ENCODE data around the gene PACSIN2.
"Not testable (repeated sequence)": the region's sequence is repeated elsewhere in the genome, so short reads cannot be mapped to it uniquely, and the experiment has no call there.

Gene PACSIN2

GRCh38 chr22:42938449-42938848 is 76.5 kb downstream of the PACSIN2 start:
- Histone ChIP-seq H3K27me3 (ENCODE audit: control insufficient read depth, low read length) (no peaks in the 10 kb centered on the region), H3K79me2 (ENCODE audit: control insufficient read depth, low read length) (peaks cover 50% of the 10 kb centered on the region), H3K36me3 (ENCODE audit: control insufficient read depth, low read length) (0 out of 2 replicates have a peak, but pooled peaks cover 3% of the 10 kb centered on the region), H4K20me1 (ENCODE audit: control insufficient read depth, insufficient read depth, low read depth, low read length) (peaks cover 4% of the 10 kb centered on the region; the same call in 1 of the 2 replicates), H3K4me1 (ENCODE audit: control insufficient read depth, low read length) (peaks cover 30% of the 10 kb centered on the region), H3F3A (ENCODE audit: control insufficient read depth, insufficient read depth) (no peaks in the 10 kb centered on the region; the same call in 1 of the 2 replicates), H3K9me2 (replicated peaks; ENCODE audit: control insufficient read depth, low read length) (no peaks in the 10 kb centered on the region), H3K27ac (ENCODE audit: low read depth, low read length) (no peak overlapping the region), H3K4me3 (ENCODE audit: low read length) (no peak overlapping the region), H3K4me2 (ENCODE audit: low read length) (no peak overlapping the region), H3K9me3 (ENCODE audit: control insufficient read depth, insufficient read depth, low read length) (no peaks in the 10 kb centered on the region)
- TF ChIP-seq EZH2phosphoT487 (IDR thresholded peaks at IDR 0.05; ENCODE audit: borderline replicate concordance, low read length): no peak
- TF ChIP-seq, protein P1, sequence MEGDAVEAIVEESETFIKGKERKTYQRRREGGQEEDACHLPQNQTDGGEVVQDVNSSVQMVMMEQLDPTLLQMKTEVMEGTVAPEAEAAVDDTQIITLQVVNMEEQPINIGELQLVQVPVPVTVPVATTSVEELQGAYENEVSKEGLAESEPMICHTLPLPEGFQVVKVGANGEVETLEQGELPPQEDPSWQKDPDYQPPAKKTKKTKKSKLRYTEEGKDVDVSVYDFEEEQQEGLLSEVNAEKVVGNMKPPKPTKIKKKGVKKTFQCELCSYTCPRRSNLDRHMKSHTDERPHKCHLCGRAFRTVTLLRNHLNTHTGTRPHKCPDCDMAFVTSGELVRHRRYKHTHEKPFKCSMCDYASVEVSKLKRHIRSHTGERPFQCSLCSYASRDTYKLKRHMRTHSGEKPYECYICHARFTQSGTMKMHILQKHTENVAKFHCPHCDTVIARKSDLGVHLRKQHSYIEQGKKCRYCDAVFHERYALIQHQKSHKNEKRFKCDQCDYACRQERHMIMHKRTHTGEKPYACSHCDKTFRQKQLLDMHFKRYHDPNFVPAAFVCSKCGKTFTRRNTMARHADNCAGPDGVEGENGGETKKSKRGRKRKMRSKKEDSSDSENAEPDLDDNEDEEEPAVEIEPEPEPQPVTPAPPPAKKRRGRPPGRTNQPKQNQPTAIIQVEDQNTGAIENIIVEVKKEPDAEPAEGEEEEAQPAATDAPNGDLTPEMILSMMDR (IDR thresholded peaks at IDR 0.05; ENCODE audit: low read depth, low read length, poor library complexity, severe bottlenecking): no peak

DNA sequence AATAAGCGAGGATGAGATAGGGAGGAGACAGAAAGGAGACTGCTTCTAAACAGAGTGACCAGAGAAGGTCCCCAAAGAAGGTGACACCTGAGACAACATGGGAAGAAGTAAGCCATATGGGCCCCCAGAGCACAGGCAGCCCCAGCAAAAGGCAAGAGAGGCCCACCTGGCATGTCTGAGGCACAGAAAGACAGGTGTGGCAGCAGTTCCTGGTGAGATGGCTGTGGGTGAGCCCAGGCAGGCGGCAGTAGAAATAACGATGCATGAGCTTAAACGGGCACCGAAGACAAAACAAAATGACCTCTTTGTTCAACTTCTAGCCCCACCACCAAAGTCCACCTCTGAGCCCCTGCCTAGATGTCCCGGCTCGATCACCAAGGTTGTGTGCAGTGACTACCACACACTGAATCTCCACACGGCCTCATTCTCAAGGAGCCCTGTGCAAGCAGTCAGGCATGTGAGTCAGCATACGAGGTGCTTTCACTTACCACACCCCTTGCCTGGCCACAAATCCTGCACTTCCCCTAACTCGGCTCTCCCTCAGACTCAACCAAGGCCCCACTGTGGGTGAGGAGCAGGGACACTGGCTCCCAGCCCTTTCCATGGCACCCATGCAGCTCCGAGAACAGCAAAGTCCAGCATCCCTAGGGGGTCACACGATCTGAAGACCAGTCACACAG is 77.6 kb downstream of the PACSIN2 start:
- Histone ChIP-seq H3K4me1 (ENCODE audit: control insufficient read depth, low read length) (peaks cover 41% of the 10 kb centered on the region), H3K4me3 (ENCODE audit: low read length) (no peak overlapping the region), H3K27ac (ENCODE audit: low read depth, low read length) (no peak overlapping the region)

DNA sequence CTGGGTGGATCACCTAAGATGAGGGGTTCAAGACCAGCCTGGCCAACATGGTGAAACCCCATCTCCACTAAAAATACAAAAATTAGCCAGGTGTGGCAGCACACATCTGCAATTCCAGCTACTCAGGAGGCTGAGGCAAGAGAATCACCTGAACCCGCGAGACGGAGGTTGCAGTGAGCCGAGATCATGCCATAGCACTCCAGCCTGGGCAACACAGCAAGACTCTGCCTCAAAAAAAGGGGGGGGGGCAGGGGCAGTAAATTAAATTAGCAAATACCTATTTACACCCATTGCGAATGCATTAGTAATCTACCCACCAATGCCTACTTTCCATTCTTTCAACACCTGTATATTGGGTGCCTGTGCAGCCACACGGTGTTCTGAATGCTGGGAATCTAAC is 78.3 kb downstream of the PACSIN2 start:
- not testable (repeated sequence) for H3K27me3 ChIP-seq (ENCODE audit: control insufficient read depth, low read length); H3K9me2 ChIP-seq (replicated peaks; ENCODE audit: control insufficient read depth, low read length); H3K36me3 ChIP-seq (ENCODE audit: control insufficient read depth, low read length); H3K4me2 ChIP-seq (ENCODE audit: low read length); H3K27ac ChIP-seq (ENCODE audit: low read depth, low read length); H3K4me3 ChIP-seq (ENCODE audit: low read length); H3F3A ChIP-seq (ENCODE audit: control insufficient read depth, insufficient read depth); H3K9me3 ChIP-seq (ENCODE audit: control insufficient read depth, insufficient read depth, low read length)
- Histone ChIP-seq H3K4me1 (ENCODE audit: control insufficient read depth, low read length) (peaks cover 48% of the 10 kb centered on the region), H3K79me2 (ENCODE audit: control insufficient read depth, low read length) (peaks cover 68% of the 10 kb centered on the region), H4K20me1 (ENCODE audit: control insufficient read depth, insufficient read depth, low read depth, low read length) (peaks cover 19% of the 10 kb centered on the region; the same call in 1 of the 2 replicates)

More for the DNA sequence above, 77.6 kb downstream of the PACSIN2 start:
- Histone ChIP-seq H3K9me2 (replicated peaks; ENCODE audit: control insufficient read depth, low read length) (no peaks in the 10 kb centered on the region), H3K9me3 (ENCODE audit: control insufficient read depth, insufficient read depth, low read length) (no peaks in the 10 kb centered on the region), H4K20me1 (ENCODE audit: control insufficient read depth, insufficient read depth, low read depth, low read length) (peaks cover 12% of the 10 kb centered on the region; the same call in 1 of the 2 replicates), H3K4me2 (ENCODE audit: low read length) (peak overlapping the region; percentile 3; the same call in 1 of the 2 replicates), H3K36me3 (ENCODE audit: control insufficient read depth, low read length) (no peaks in the 10 kb centered on the region), H3K27me3 (ENCODE audit: control insufficient read depth, low read length) (no peaks in the 10 kb centered on the region), H3F3A (ENCODE audit: control insufficient read depth, insufficient read depth) (no peaks in the 10 kb centered on the region; the same call in 1 of the 2 replicates), H3K79me2 (ENCODE audit: control insufficient read depth, low read length) (peaks cover 62% of the 10 kb centered on the region)
- TF ChIP-seq EZH2phosphoT487 (IDR thresholded peaks at IDR 0.05; ENCODE audit: borderline replicate concordance, low read length): no peak
- TF ChIP-seq, protein P1 (IDR thresholded peaks at IDR 0.05; ENCODE audit: low read depth, low read length, poor library complexity, severe bottlenecking): no peak

DNA sequence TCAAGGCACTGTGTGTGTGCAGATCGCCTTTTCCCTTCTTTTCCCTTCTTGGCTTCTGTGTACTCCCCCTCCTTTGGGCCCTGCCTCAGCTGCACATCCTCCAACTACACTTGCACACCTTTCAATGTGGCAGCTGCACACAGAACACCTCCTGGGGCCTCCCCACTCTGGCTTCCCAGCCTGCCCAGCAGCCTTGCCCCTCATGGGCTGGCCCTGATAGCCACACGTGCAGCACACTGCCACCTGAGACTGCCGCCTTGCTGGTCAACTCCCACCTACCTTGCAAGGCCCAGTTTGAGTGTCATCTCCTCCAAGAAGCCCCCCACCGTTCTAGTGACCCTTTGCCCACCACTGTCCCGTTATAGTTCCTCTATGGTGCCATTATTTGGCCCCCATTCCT is 80.6 kb downstream of the PACSIN2 start:
- TF ChIP-seq, protein P1 (IDR thresholded peaks at IDR 0.05; ENCODE audit: low read depth, low read length, poor library complexity, severe bottlenecking): no peak
- no peak for TF ChIP-seq EZH2phosphoT487 (IDR thresholded peaks at IDR 0.05; ENCODE audit: borderline replicate concordance, low read length)
- Histone ChIP-seq H3K9me2 (replicated peaks; ENCODE audit: control insufficient read depth, low read length) (no peaks in the 10 kb centered on the region), H3K27ac (ENCODE audit: low read depth, low read length) (no peak overlapping the region), H3K9me3 (ENCODE audit: control insufficient read depth, insufficient read depth, low read length) (no peaks in the 10 kb centered on the region), H3F3A (ENCODE audit: control insufficient read depth, insufficient read depth) (no peaks in the 10 kb centered on the region), H3K4me2 (ENCODE audit: low read length) (peak overlapping the region; percentile 57), H3K4me3 (ENCODE audit: low read length) (no peak overlapping the region), H3K27me3 (ENCODE audit: control insufficient read depth, low read length) (no peaks in the 10 kb centered on the region), H3K79me2 (ENCODE audit: control insufficient read depth, low read length) (peaks cover 87% of the 10 kb centered on the region), H3K36me3 (ENCODE audit: control insufficient read depth, low read length) (no peaks in the 10 kb centered on the region), H4K20me1 (ENCODE audit: control insufficient read depth, insufficient read depth, low read depth, low read length) (peaks cover 19% of the 10 kb centered on the region; the same call in 1 of the 2 replicates), H3K4me1 (ENCODE audit: control insufficient read depth, low read length) (peaks cover 57% of the 10 kb centered on the region)

Measured in DOHH2 (cell line).